Progenitor cell of endocrine pancreas (in vitro differentiated cells): Measurements from ENCODE around the gene KRT16. TPM values are rescaled to one million over a fixed set of nuclear protein-coding genes. Genes with fewer than 3 reads are reported as not detected.

Source experiments
- DNase-seq: peaks from one replicate; pipeline ENCODE4 v3.0.0; 2021; ENCODE audit warnings: low spot score; ENCODE audit not compliant: unreplicated experiment
- H3K27ac Mint-ChIP-seq: 2 replicates; pipeline ENCODE4 v1.8.0; 2021; ENCODE audit warnings: mild to moderate bottlenecking, moderate library complexity, mixed read lengths
- H3K27me3 Mint-ChIP-seq: 2 replicates; pipeline ENCODE4 v1.8.0; 2021; ENCODE audit warnings: mixed read lengths
- H3K36me3 Mint-ChIP-seq: 2 replicates; pipeline ENCODE4 v1.8.0; 2022; ENCODE audit warnings: mixed read lengths; ENCODE audit not compliant: insufficient read depth
- H3K4me1 Mint-ChIP-seq: 2 replicates; pipeline ENCODE4 v1.8.0; 2021; ENCODE audit warnings: low read depth, mixed read lengths
- H3K4me3 Mint-ChIP-seq: 2 replicates; pipeline ENCODE4 v1.8.0; 2021; ENCODE audit warnings: low read depth, mild to moderate bottlenecking, moderate library complexity, mixed read lengths
- H3K9me3 Mint-ChIP-seq: 2 replicates; pipeline ENCODE4 v1.8.0; 2021; ENCODE audit warnings: low read depth, mixed read lengths
- CTCF ChIP-seq: fragments of 200-600 bp; sonication (generic); IDR thresholded peaks from one replicate; pipeline ENCODE4 v1.5.0; 2021; ENCODE audit warnings: antibody characterized with exemption, mild to moderate bottlenecking; ENCODE audit not compliant: unreplicated experiment
- total RNA-seq: library from RNA; stranded (reverse); gene quantifications from 2 replicates; pipeline ENCODE4 v1.2.1, GENCODE V29; 2021

The KRT16 gene
- total RNA-seq, 1 donor from 2014 or later: not detected

GRCh38 chr17:41593306-41593981 is 19.1 kb downstream of the KRT16 start:
- no peaks in the 10 kb centered on the region for H3K9me3 Mint-ChIP-seq
- peaks cover 30% of the 10 kb centered on the region for H3K27me3 Mint-ChIP-seq
- no peaks in the 10 kb centered on the region for H3K4me1 Mint-ChIP-seq
- no peak overlapping the region for H3K27ac Mint-ChIP-seq
- H3K36me3 Mint-ChIP-seq: no peaks in the 10 kb centered on the region
- no peak for TF ChIP-seq CTCF
- no peak for DNase-seq
- no peak overlapping the region for H3K4me3 Mint-ChIP-seq

GRCh38 chr17:41592601-41593305 is 19.8 kb downstream of the KRT16 start:
- no peaks in the 10 kb centered on the region for H3K9me3 Mint-ChIP-seq
- no peak for DNase-seq

GRCh38 chr17:41589301-41589700 is 23.3 kb downstream of the KRT16 start:
- Mint-ChIP-seq H3K36me3 (no peaks in the 10 kb centered on the region), H3K27me3 (peaks cover 15% of the 10 kb centered on the region), H3K27ac (no peak overlapping the region), H3K4me3 (no peak overlapping the region), H3K4me1 (no peaks in the 10 kb centered on the region), H3K9me3 (no peaks in the 10 kb centered on the region)
- TF ChIP-seq CTCF: no peak
- DNase-seq: no peak

More at GRCh38 chr17:41592601-41593305, 19.8 kb downstream of the KRT16 start:
- no peak for TF ChIP-seq CTCF
- H3K36me3 Mint-ChIP-seq: no peaks in the 10 kb centered on the region
- H3K27ac Mint-ChIP-seq: no peak overlapping the region
- no peak overlapping the region for H3K4me3 Mint-ChIP-seq
- H3K4me1 Mint-ChIP-seq: no peaks in the 10 kb centered on the region
- H3K27me3 Mint-ChIP-seq: peaks cover 30% of the 10 kb centered on the region

- no peaks in the 10 kb centered on the region for H3K4me1 Mint-ChIP-seq
- peaks cover 18% of the 10 kb centered on the region for H3K27me3 Mint-ChIP-seq
- no peaks in the 10 kb centered on the region for H3K9me3 Mint-ChIP-seq
- no peak overlapping the region for H3K27ac Mint-ChIP-seq
- TF ChIP-seq CTCF: no peak
- H3K4me3 Mint-ChIP-seq: no peak overlapping the region
- no peaks in the 10 kb centered on the region for H3K36me3 Mint-ChIP-seq
- DNase-seq: no peak
Observed at GRCh38 chr17:41588126-41588810, 24.3 kb downstream of the KRT16 start.

- no peaks in the 10 kb centered on the region for H3K36me3 Mint-ChIP-seq
- peaks cover 15% of the 10 kb centered on the region for H3K27me3 Mint-ChIP-seq
- no peak for TF ChIP-seq CTCF
- no peak within 1 kb of the TSS for H3K27ac Mint-ChIP-seq
- DNase-seq: no peak
- H3K4me1 Mint-ChIP-seq: no peaks in the 10 kb centered on the region
- H3K4me3 Mint-ChIP-seq: no peak within 1 kb of the TSS
- no peaks in the 10 kb centered on the region for H3K9me3 Mint-ChIP-seq
Observed at GRCh38 chr17:41586863-41587495, 25.6 kb downstream of the KRT16 start, which contains the start of gene KRT14. KRT14 (minus strand) TSS chr17:41586895; CDS start chr17:41586834, 61 bp downstream.
